HFFc6 (cell line): ENCODE data around the gene ARHGAP24. TPM values are rescaled to one million over a fixed set of nuclear protein-coding genes. Genes with fewer than 3 reads are reported as not detected.
"Not testable (repeated sequence)": the region's sequence is repeated elsewhere in the genome, so short reads cannot be mapped to it uniquely, and the experiment has no call there.

ENCODE experiments used
- DNase-seq: peaks from one replicate; pipeline ENCODE4 v3.0.0-alpha.2; 2018
- H3K27ac Mint-ChIP-seq: 2 replicates; pipeline ENCODE4 v1.8.0; 2020; ENCODE audit warnings: mild to moderate bottlenecking, mixed read lengths
- H3K27me3 Mint-ChIP-seq: 2 replicates; pipeline ENCODE4 v1.8.0; 2021; ENCODE audit warnings: mild to moderate bottlenecking, moderate library complexity, mixed read lengths; ENCODE audit not compliant: insufficient read depth
- H3K36me3 Mint-ChIP-seq: 2 replicates; pipeline ENCODE4 v1.8.0; 2021; ENCODE audit warnings: low read depth, mixed read lengths
- H3K4me1 Mint-ChIP-seq: 2 replicates; pipeline ENCODE4 v1.8.0; 2020; ENCODE audit warnings: low read depth, mixed read lengths
- H3K4me3 Mint-ChIP-seq: 2 replicates; pipeline ENCODE4 v1.8.0; 2020; ENCODE audit warnings: mild to moderate bottlenecking, moderate library complexity, mixed read lengths
- H3K9me3 Mint-ChIP-seq: 2 replicates; pipeline ENCODE4 v1.8.0; 2020; ENCODE audit warnings: mild to moderate bottlenecking, mixed read lengths
- CTCF ChIP-seq: fragments of 200-600 bp; sonication (generic); IDR thresholded peaks from 2 replicates; pipeline ENCODE4 v1.5.0; 2021; ENCODE audit warnings: antibody characterized with exemption, mild to moderate bottlenecking
- total RNA-seq, 6 experiments: library from RNA; stranded (reverse); fragmentation: NEBNext Ultra II Directional; extraction: Animal tissue kit (Norgen Biotek cat#: 25700); gene quantifications; 2 replicates in 1 of 6; 3 replicates in 5 of 6; pipeline ENCODE4 v1.2.3, GENCODE V29; 2021

The ARHGAP24 gene
- total RNA-seq, 6 experiments from 2014 or later = 13.6 to 28.3 (median 15.2) TPM

- DNase-seq = no peak
- no peak overlapping the region; the same call in 1 of the 2 replicates for H3K27ac Mint-ChIP-seq
- TF ChIP-seq CTCF = no peak
- peaks cover 29% of the 10 kb centered on the region for H3K4me1 Mint-ChIP-seq
- H3K36me3 Mint-ChIP-seq = no peaks in the 10 kb centered on the region
- no peak overlapping the region for H3K4me3 Mint-ChIP-seq
- peaks cover 1% of the 10 kb centered on the region; the same call in 1 of the 2 replicates for H3K27me3 Mint-ChIP-seq
- no peaks in the 10 kb centered on the region for H3K9me3 Mint-ChIP-seq
Observed at GRCh38 chr4:85833302-85833701, 358.4 kb downstream of the ARHGAP24 start.

GRCh38 chr4:85834934-85835333, 360.0 kb downstream of the ARHGAP24 start:
- Mint-ChIP-seq H3K27me3 (peaks cover 1% of the 10 kb centered on the region; the same call in 1 of the 2 replicates), H3K4me1 (peaks cover 13% of the 10 kb centered on the region), H3K36me3 (no peaks in the 10 kb centered on the region), H3K4me3 (no peak overlapping the region), H3K9me3 (no peaks in the 10 kb centered on the region), H3K27ac (no peak overlapping the region)
- no peak for TF ChIP-seq CTCF
- DNase-seq = no peak

DNA sequence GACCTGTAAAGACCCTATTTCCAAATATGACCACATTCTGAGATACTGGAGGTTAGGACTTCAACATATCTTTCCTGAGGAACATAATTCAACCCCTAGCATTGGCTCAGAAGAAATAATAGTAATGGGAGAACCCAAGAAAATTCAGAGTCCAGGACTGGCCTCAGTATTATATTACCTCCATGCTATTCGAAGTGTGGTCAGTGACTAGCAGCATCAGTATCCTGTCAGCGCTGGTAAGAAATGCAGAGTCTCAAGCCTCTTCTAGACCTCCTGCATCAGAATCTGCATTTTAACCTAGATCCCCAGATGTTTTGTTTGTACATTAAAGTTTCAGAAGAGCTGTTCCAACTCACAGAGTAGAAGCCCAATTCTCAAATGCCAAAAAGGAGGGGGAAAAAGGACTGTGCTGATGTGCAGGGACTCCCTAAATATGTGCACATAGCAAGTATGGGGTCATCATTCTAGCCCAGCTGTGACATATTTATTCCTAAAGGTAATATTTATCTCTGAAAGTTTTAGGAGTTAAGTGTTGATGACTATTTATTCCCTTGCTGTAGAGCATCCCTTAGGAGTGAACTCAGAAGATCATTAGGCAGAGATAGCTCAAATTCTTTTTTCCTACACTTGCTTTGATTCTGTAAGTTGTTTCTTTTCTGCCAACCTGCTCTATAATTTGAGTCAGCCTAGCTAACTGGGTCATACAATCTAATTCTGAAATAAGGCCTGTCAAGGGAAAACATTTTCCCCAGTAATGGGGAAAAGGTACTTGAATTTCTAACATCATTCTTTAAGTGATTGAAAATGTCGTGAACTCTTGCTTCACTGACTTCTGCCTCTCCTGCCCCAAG, 361.9 kb downstream of the ARHGAP24 start:
- no peaks in the 10 kb centered on the region for H3K9me3 Mint-ChIP-seq
- H3K4me3 Mint-ChIP-seq = no peak overlapping the region

DNA sequence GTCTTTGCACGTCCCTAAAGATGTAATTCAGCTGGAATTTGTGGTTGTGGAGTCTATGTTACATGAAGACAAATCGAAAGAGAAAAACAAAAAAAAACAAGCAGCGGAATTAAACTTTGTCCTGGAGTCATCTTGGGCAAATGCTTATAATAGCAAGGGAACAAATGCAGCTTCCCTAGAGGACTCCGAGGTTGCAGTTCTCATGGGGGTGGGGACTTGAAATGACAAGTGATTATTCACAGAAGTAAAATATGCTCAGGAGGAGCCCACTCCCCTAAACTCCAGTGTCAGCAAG, 362.4 kb downstream of the ARHGAP24 start:
- no peak overlapping the region for H3K27ac Mint-ChIP-seq
- H3K27me3 Mint-ChIP-seq = no peaks in the 10 kb centered on the region
- TF ChIP-seq CTCF = no peak
- peaks cover 11% of the 10 kb centered on the region for H3K4me1 Mint-ChIP-seq
- DNase-seq = no peak
- H3K4me3 Mint-ChIP-seq = no peak overlapping the region
- H3K9me3 Mint-ChIP-seq = no peaks in the 10 kb centered on the region
- no peaks in the 10 kb centered on the region for H3K36me3 Mint-ChIP-seq

More for the DNA sequence above, 361.9 kb downstream of the ARHGAP24 start:
- H3K27ac Mint-ChIP-seq = no peak overlapping the region
- DNase-seq = no peak
- peaks cover 6% of the 10 kb centered on the region; the same call in 1 of the 2 replicates for H3K4me1 Mint-ChIP-seq
- no peak for TF ChIP-seq CTCF
- peaks cover 1% of the 10 kb centered on the region; the same call in 1 of the 2 replicates for H3K27me3 Mint-ChIP-seq
- no peaks in the 10 kb centered on the region for H3K36me3 Mint-ChIP-seq

DNA sequence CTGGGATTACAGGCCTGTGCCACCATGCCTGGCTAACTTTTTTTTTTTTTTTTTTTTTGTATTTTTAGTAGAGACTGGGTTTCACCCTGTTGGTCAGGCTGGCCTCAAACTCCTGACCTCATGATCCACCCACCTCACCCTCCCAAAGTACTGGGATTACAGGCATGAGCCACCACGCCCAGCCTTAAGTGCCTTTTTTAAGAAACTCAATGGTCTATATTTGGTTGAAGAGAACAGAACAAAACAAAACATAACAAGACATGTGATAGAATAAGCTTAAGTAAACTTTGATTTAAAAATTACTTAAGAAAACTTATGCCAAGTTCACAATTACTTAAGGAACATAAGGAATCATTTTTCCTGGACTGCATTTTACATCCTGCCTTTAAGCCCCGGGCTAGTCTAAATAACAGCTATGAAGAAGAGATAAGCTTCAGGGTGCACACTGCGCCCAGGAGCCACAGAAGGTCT, 365.1 kb downstream of the ARHGAP24 start:
- H3K4me1 Mint-ChIP-seq = peaks cover 16% of the 10 kb centered on the region
- H3K27ac Mint-ChIP-seq, H3K36me3 Mint-ChIP-seq, H3K27me3 Mint-ChIP-seq, H3K9me3 Mint-ChIP-seq, DNase-seq, H3K4me3 Mint-ChIP-seq: not testable (repeated sequence)

GRCh38 chr4:85842540-85842939, 367.6 kb downstream of the ARHGAP24 start:
- Mint-ChIP-seq H3K27ac (peak overlapping the region; percentile 3; the same call in 1 of the 2 replicates), H3K9me3 (no peaks in the 10 kb centered on the region), H3K4me3 (0 out of 2 replicates have a peak overlapping the region, but pooled peaks have one; percentile 28), H3K4me1 (peaks cover 11% of the 10 kb centered on the region), H3K36me3 (no peaks in the 10 kb centered on the region), H3K27me3 (no peaks in the 10 kb centered on the region)
- DNase-seq = no peak
- no peak for TF ChIP-seq CTCF

DNA sequence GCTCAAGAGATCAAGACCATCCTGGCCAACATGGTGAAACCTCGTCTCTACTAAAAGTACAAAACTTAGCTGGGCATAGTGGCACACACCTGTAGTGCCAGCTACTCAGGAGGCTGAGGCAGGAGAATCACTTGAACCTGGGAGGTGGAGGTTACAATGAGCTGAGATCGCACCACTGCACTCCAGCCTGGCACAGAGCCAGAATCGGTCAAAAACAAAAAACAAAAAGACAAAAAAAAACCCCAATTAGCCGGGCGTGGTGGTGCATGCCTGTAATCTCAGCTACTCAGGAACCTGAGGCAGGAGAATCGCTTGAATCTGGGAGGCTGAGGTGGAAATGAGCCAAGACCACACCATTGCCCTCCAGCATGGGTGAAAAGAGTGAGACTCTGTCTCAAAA, 378.8 kb downstream of the ARHGAP24 start:
- H3K9me3 Mint-ChIP-seq = peaks cover 12% of the 10 kb centered on the region
- H3K4me1 Mint-ChIP-seq = peaks cover 18% of the 10 kb centered on the region
- H3K27me3 Mint-ChIP-seq, DNase-seq, H3K27ac Mint-ChIP-seq, H3K4me3 Mint-ChIP-seq: not testable (repeated sequence)
- H3K36me3 Mint-ChIP-seq = peaks cover 37% of the 10 kb centered on the region
